Progenitor cell of endocrine pancreas (in vitro differentiated cells): ENCODE measurements around the gene SPTLC1. TPM values are rescaled to one million over a fixed set of nuclear protein-coding genes. Genes with fewer than 3 reads are reported as not detected.
"Not testable (repeated sequence)": the region's sequence is repeated elsewhere in the genome, so short reads cannot be mapped to it uniquely, and the experiment has no call there.

ENCODE experiments used
- DNase-seq: peaks from one replicate; pipeline ENCODE4 v3.0.0; 2021; ENCODE audit warnings: low spot score; ENCODE audit not compliant: unreplicated experiment
- H3K27ac Mint-ChIP-seq: 2 replicates; pipeline ENCODE4 v1.8.0; 2021; ENCODE audit warnings: mild to moderate bottlenecking, moderate library complexity, mixed read lengths
- H3K27me3 Mint-ChIP-seq: 2 replicates; pipeline ENCODE4 v1.8.0; 2021; ENCODE audit warnings: mixed read lengths
- H3K36me3 Mint-ChIP-seq: 2 replicates; pipeline ENCODE4 v1.8.0; 2022; ENCODE audit warnings: mixed read lengths; ENCODE audit not compliant: insufficient read depth
- H3K4me1 Mint-ChIP-seq: 2 replicates; pipeline ENCODE4 v1.8.0; 2021; ENCODE audit warnings: low read depth, mixed read lengths
- H3K4me3 Mint-ChIP-seq: 2 replicates; pipeline ENCODE4 v1.8.0; 2021; ENCODE audit warnings: low read depth, mild to moderate bottlenecking, moderate library complexity, mixed read lengths
- H3K9me3 Mint-ChIP-seq: 2 replicates; pipeline ENCODE4 v1.8.0; 2021; ENCODE audit warnings: low read depth, mixed read lengths
- total RNA-seq: library from RNA; stranded (reverse); gene quantifications from 2 replicates; pipeline ENCODE4 v1.2.1, GENCODE V29; 2021
- TF ChIP-seq, protein P1 (sequence below): fragments of 200-600 bp; sonication (generic); IDR thresholded peaks from one replicate; pipeline ENCODE4 v1.5.0; 2021; ENCODE audit warnings: antibody characterized with exemption, mild to moderate bottlenecking; ENCODE audit not compliant: unreplicated experiment

Gene SPTLC1
- total RNA-seq, 1 donor from 2014 or later: 68.8 TPM

DNA sequence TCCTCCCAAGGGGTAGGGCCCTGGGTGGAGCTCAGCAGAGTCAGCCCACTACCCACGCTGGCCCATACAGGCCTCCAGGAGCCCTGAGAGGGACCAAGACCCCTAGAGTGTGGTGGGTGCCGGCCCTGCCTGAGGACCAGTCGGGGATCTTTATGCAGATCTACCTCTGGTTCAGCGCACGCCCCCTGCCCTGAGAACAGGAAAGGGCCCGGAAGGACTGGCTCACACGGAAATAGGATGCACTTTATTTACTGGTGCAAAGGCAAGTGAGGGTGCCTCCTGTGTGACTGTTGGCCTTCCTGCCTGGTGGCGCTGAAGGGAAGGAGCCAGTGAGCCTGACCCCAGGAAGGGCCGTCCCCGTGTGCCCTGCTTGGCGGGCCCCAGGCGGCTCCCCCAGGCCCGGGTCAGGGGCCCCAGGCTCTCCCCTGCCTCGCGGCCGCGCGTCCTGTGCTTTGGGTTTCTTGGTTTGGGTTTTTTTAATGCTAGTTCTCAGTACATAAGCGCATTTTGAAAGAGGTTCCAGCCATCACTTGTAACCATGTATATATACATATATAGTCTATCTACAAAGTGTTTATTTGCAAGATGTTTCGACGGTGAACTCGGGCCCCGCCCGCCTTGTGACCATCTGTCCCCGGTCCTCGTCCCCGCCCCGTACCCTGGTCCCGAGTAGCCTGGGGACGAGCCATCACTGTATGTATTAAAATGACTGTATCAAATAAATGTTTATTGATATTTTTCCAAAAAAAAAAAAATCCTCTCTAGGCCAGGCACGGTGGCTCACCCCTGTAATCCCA, 88.8 kb downstream of the SPTLC1 start:
- no peak for DNase-seq
- H3K4me3 Mint-ChIP-seq: no peak overlapping the region

DNA sequence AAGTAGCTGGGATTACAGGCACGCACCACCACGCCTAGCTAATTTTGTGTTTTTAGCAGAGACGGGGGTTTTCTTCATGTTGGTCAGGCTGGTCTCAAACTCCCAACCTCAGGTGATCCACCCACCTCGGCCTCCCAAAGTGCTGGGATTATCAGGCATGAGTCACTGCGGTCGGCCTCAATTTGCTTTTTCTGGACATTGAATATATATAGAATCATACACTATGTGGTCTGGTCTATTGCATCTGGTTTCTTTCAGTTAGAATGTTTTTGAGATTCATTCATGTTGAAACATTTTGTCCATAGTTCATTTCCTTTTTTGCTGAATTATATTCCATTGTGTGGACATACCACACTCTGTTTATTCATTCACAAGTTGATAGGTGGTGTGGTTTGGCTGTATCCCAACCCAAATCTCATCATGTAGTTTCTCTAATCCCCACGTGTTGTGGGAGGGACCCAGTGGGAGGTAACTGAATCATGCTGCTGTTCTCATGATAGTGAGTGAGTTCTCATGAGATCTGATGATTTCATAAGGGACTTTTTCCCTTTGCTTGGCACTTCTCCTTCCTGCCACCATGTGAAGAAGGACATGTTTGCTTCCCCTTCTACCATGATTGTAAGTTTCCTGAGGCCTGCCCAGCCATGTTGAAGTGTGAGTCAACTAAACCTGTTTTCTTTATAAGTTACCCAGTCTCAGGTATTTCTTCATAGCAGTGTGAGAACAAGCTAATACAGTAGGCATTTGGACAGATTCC, 93.2 kb downstream of the SPTLC1 start:
- not testable (repeated sequence) for H3K27ac Mint-ChIP-seq, H3K27me3 Mint-ChIP-seq, H3K4me3 Mint-ChIP-seq, H3K9me3 Mint-ChIP-seq, H3K4me1 Mint-ChIP-seq, H3K36me3 Mint-ChIP-seq, DNase-seq

More for the DNA sequence above, 88.8 kb downstream of the SPTLC1 start:
- Mint-ChIP-seq H3K4me1 (no peaks in the 10 kb centered on the region), H3K27ac (no peak overlapping the region), H3K36me3 (peaks cover 1% of the 10 kb centered on the region), H3K27me3 (no peaks in the 10 kb centered on the region), H3K9me3 (no peaks in the 10 kb centered on the region)
- TF ChIP-seq, protein P1, sequence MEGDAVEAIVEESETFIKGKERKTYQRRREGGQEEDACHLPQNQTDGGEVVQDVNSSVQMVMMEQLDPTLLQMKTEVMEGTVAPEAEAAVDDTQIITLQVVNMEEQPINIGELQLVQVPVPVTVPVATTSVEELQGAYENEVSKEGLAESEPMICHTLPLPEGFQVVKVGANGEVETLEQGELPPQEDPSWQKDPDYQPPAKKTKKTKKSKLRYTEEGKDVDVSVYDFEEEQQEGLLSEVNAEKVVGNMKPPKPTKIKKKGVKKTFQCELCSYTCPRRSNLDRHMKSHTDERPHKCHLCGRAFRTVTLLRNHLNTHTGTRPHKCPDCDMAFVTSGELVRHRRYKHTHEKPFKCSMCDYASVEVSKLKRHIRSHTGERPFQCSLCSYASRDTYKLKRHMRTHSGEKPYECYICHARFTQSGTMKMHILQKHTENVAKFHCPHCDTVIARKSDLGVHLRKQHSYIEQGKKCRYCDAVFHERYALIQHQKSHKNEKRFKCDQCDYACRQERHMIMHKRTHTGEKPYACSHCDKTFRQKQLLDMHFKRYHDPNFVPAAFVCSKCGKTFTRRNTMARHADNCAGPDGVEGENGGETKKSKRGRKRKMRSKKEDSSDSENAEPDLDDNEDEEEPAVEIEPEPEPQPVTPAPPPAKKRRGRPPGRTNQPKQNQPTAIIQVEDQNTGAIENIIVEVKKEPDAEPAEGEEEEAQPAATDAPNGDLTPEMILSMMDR: no peak

DNA sequence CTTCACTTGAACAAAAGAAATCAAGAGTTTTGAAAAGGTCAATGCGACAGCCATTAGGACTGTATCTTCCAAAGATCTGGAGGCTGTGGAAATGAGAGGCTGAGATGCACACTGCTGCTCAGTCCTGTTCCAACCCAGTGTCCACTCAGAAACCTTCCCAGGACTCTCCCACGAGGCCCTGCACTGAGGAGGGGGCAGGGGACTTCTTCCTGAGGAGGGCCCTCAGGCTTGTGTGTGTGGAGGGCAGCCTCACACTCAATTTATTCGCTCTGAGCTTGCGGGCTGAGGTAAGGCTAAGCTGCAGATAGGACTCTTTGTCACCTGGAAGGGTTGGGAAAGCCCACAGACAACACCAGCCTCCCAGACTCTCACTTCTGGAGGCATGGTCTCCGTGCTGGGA, 95.6 kb downstream of the SPTLC1 start:
- no peaks in the 10 kb centered on the region for H3K36me3 Mint-ChIP-seq
- H3K9me3 Mint-ChIP-seq: no peaks in the 10 kb centered on the region
- no peak overlapping the region for H3K27ac Mint-ChIP-seq
- TF ChIP-seq, protein P1: no peak
- peaks cover 11% of the 10 kb centered on the region for H3K27me3 Mint-ChIP-seq
- H3K4me3 Mint-ChIP-seq: no peak overlapping the region
- no peak for DNase-seq
- no peaks in the 10 kb centered on the region for H3K4me1 Mint-ChIP-seq

DNA sequence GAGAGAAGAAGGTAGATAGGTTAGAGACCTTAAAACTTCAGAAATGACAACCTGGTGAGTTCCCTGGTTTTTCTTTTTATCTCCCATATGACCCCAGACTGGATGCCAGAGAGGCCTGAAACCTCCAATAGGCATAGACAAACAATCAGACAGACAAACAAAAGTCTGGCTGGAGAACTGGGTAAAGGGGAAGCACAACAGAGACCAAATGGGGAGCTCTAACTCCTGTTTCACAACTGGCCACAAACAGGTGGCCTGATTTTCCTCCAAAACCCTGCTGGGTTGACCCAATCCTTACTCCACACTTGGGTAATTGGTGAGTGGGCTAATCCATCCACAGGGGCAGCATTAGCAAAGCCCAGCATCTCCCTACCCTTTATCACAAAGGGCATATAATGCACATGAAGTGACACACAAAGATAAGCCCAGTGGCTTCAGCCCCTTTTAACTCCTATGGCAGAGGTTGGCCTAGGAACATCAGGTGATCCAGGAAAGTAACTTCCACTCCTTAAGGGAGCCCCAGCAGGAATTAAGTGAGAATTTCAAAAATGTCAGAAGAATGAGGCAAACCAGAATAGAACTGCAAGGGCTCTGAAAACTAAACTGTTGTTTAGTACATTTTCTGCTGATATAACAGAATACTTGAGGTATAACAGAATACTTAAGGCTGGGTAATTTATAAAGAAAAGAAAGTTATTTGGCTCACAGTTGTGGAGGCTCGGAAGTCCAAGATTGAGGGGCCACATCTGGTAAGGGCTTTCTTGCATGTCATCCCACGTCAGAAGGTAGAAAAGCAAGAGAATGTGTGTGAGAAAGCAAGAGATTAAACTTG, 104.3 kb downstream of the SPTLC1 start:
- peaks cover 4% of the 10 kb centered on the region for H3K9me3 Mint-ChIP-seq
- H3K27ac Mint-ChIP-seq: no peak overlapping the region
- H3K4me1 Mint-ChIP-seq: no peaks in the 10 kb centered on the region
- DNase-seq: no peak
- TF ChIP-seq, protein P1: no peak
- H3K4me3 Mint-ChIP-seq: no peak overlapping the region
- H3K36me3 Mint-ChIP-seq: no peaks in the 10 kb centered on the region
- peaks cover 11% of the 10 kb centered on the region for H3K27me3 Mint-ChIP-seq

DNA sequence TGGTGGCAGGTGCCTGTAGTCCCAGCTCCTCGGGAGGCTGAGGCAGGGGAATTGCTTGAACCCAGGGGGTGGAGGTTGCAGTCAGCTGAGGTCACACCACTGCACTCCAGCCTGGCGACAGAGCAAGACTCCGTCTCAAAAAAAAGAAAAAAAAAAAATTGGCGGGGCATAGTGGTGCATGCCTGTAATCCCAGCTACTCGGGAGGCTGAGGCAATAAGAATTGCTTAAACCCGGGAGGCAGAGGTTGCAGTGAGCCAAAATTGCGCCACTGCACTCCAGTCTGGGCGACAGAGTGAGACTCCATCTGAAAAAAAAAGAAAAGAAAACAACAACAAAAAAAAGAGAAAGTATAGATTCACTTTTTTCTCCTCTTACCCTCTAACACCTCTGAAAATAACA, 105.0 kb downstream of the SPTLC1 start:
- H3K27me3 Mint-ChIP-seq: peaks cover 11% of the 10 kb centered on the region
- not testable (repeated sequence) for H3K9me3 Mint-ChIP-seq, H3K27ac Mint-ChIP-seq, H3K4me1 Mint-ChIP-seq, H3K4me3 Mint-ChIP-seq, DNase-seq, H3K36me3 Mint-ChIP-seq

- Mint-ChIP-seq H3K9me3 (no peaks in the 10 kb centered on the region), H3K27me3 (peaks cover 18% of the 10 kb centered on the region), H3K36me3 (no peaks in the 10 kb centered on the region), H3K27ac (no peak overlapping the region), H3K4me3 (no peak overlapping the region), H3K4me1 (no peaks in the 10 kb centered on the region)
- DNase-seq: no peak
- TF ChIP-seq, protein P1: no peak
These were observed 107.2 kb downstream of the SPTLC1 start for GRCh38 chr9:92008041-92008440.
